ENCODE results near the gene BTBD9. TPM values are rescaled to one million over a fixed set of nuclear protein-coding genes. Genes with fewer than 3 reads are reported as not detected.

BTBD9 gene
- total and polyA plus RNA-seq, 2 experiments from 2014 or later, result 8.4 to 10.1 TPM

DNA sequence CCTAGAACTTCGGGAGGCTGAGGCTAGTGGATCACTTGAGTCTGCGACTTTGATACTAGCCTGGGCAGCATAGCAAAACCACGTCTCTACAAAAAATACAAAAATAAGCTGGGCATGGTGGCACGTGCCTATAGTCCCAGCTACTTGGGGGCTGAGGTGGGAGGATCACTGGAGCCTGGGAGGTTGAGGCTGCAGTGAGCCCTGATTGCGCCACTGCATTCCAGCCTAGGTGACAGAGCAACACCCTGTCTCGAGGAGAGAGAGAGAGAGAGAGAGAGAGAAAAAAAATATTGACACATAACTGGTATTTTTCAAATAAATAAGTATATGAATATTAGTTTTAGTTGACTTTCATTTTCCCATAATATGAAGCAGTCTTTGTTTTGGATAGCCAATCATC lies 222.2 kb downstream of the BTBD9 start:
- Histone ChIP-seq H3K27ac (no peak overlapping the region), H3K4me1 (ENCODE audit: low read depth) (no peaks in the 10 kb centered on the region), H3K36me3 (no peaks in the 10 kb centered on the region), H3K4me3 (no peak overlapping the region), H3K9me3 (ENCODE audit: low read depth) (no peaks in the 10 kb centered on the region), H3K27me3 (no peaks in the 10 kb centered on the region)
- peak in 1 of 2 donors; percentile 6 for DNase-seq (ENCODE audit: low read depth in 1 of 2, low spot score in 1 of 2)
- TF ChIP-seq, protein P1, sequence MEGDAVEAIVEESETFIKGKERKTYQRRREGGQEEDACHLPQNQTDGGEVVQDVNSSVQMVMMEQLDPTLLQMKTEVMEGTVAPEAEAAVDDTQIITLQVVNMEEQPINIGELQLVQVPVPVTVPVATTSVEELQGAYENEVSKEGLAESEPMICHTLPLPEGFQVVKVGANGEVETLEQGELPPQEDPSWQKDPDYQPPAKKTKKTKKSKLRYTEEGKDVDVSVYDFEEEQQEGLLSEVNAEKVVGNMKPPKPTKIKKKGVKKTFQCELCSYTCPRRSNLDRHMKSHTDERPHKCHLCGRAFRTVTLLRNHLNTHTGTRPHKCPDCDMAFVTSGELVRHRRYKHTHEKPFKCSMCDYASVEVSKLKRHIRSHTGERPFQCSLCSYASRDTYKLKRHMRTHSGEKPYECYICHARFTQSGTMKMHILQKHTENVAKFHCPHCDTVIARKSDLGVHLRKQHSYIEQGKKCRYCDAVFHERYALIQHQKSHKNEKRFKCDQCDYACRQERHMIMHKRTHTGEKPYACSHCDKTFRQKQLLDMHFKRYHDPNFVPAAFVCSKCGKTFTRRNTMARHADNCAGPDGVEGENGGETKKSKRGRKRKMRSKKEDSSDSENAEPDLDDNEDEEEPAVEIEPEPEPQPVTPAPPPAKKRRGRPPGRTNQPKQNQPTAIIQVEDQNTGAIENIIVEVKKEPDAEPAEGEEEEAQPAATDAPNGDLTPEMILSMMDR (IDR thresholded peaks at IDR 0.05; ENCODE audit: low read depth, low read length), result no peak

GRCh38 chr6:38415231-38416005 lies 224.3 kb downstream of the BTBD9 start:
- Histone ChIP-seq H3K27ac (no peak overlapping the region), H3K27me3 (no peaks in the 10 kb centered on the region), H3K4me3 (no peak overlapping the region), H3K36me3 (no peaks in the 10 kb centered on the region), H3K9me3 (ENCODE audit: low read depth) (no peaks in the 10 kb centered on the region), H3K4me1 (ENCODE audit: low read depth) (no peaks in the 10 kb centered on the region)
- DNase-seq (ENCODE audit: low read depth in 1 of 2, low spot score in 1 of 2), result no peak
- TF ChIP-seq, protein P1 (IDR thresholded peaks at IDR 0.05; ENCODE audit: low read depth, low read length), result no peak

- TF ChIP-seq, protein P1 (IDR thresholded peaks at IDR 0.05; ENCODE audit: low read depth, low read length), result no peak
- DNase-seq (ENCODE audit: low read depth in 1 of 2, low spot score in 1 of 2), result no peak
- Histone ChIP-seq H3K27me3 (no peaks in the 10 kb centered on the region), H3K4me3 (no peak overlapping the region), H3K4me1 (ENCODE audit: low read depth) (no peaks in the 10 kb centered on the region), H3K36me3 (no peaks in the 10 kb centered on the region), H3K9me3 (ENCODE audit: low read depth) (no peaks in the 10 kb centered on the region), H3K27ac (no peak overlapping the region)
Measured at GRCh38 chr6:38413102-38413800, 226.5 kb downstream of the BTBD9 start.

DNA sequence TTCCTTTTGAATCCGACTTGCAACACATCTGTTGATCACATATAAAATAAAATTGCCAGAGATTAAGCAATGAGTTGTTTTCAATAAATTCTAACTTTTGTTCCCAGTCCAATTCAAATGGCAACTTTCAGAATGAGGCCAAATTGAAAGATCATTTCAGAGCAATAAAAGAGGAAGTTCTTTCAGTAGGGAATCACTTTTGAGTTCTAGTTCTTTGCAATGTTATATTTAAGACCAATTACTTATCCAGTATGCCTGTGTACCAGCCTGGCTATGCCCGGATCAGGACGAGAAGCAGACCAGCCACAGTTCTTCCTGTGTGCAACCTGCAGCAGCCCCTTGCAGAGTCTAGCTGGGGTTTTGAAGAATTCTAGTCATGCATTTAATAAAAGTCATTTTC lies 232.5 kb downstream of the BTBD9 start:
- Histone ChIP-seq H3K27ac (no peak overlapping the region), H3K4me3 (no peak overlapping the region), H3K9me3 (ENCODE audit: low read depth) (no peaks in the 10 kb centered on the region), H3K36me3 (no peaks in the 10 kb centered on the region), H3K27me3 (no peaks in the 10 kb centered on the region), H3K4me1 (ENCODE audit: low read depth) (no peaks in the 10 kb centered on the region)
- TF ChIP-seq, protein P1 (IDR thresholded peaks at IDR 0.05; ENCODE audit: low read depth, low read length), result no peak
- no peak for DNase-seq (ENCODE audit: low read depth in 1 of 2, low spot score in 1 of 2)

- Histone ChIP-seq H3K27ac (no peak overlapping the region), H3K4me3 (no peak overlapping the region), H3K4me1 (ENCODE audit: low read depth) (no peaks in the 10 kb centered on the region), H3K36me3 (no peaks in the 10 kb centered on the region), H3K27me3 (no peaks in the 10 kb centered on the region), H3K9me3 (ENCODE audit: low read depth) (no peaks in the 10 kb centered on the region)
- TF ChIP-seq, protein P1 (IDR thresholded peaks at IDR 0.05; ENCODE audit: low read depth, low read length), result no peak
- DNase-seq (ENCODE audit: low read depth in 1 of 2, low spot score in 1 of 2), result no peak
Measured at GRCh38 chr6:38406096-38406495, 233.6 kb downstream of the BTBD9 start.
